ENCODE data around the gene RENBP.

Gene RENBP

GRCh38 chrX:153900831-153901752 is 43.4 kb downstream of the RENBP start:
- TF ChIP-seq CTCF (conservative IDR thresholded peaks at IDR 0.05; ENCODE audit: control insufficient read depth, insufficient read depth, low read depth, low read length) = no peak
- no peak overlapping the region for H3K4me3 ChIP-seq (ENCODE audit: control insufficient read depth, low read depth, low read length)

GRCh38 chrX:153897899-153898298 is 46.5 kb downstream of the RENBP start:
- H3K4me3 ChIP-seq (ENCODE audit: control insufficient read depth, low read depth, low read length) = no peak overlapping the region
- TF ChIP-seq CTCF (conservative IDR thresholded peaks at IDR 0.05; ENCODE audit: control insufficient read depth, insufficient read depth, low read depth, low read length) = no peak
- no peak for DNase-seq (ENCODE audit: low read depth)

More at GRCh38 chrX:153900831-153901752, 43.4 kb downstream of the RENBP start:
- DNase-seq (ENCODE audit: low read depth) = peak; percentile 73

- no peak for TF ChIP-seq CTCF (conservative IDR thresholded peaks at IDR 0.05; ENCODE audit: control insufficient read depth, insufficient read depth, low read depth, low read length)
- H3K4me3 ChIP-seq (ENCODE audit: control insufficient read depth, low read depth, low read length) = no peak overlapping the region
- no peak for DNase-seq (ENCODE audit: low read depth)
Measured at GRCh38 chrX:153889123-153889522, 55.3 kb downstream of the RENBP start.

GRCh38 chrX:153888344-153888743 is 56.1 kb downstream of the RENBP start:
- no peak overlapping the region for H3K4me3 ChIP-seq (ENCODE audit: control insufficient read depth, low read depth, low read length)
- DNase-seq (ENCODE audit: low read depth) = no peak
- no peak for TF ChIP-seq CTCF (conservative IDR thresholded peaks at IDR 0.05; ENCODE audit: control insufficient read depth, insufficient read depth, low read depth, low read length)

GRCh38 chrX:153887385-153887784 is 57.1 kb downstream of the RENBP start:
- no peak for TF ChIP-seq CTCF (conservative IDR thresholded peaks at IDR 0.05; ENCODE audit: control insufficient read depth, insufficient read depth, low read depth, low read length)
- DNase-seq (ENCODE audit: low read depth) = no peak

GRCh38 chrX:153886915-153887314 is 57.5 kb downstream of the RENBP start:
- TF ChIP-seq CTCF (conservative IDR thresholded peaks at IDR 0.05; ENCODE audit: control insufficient read depth, insufficient read depth, low read depth, low read length) = no peak
- no peak overlapping the region for H3K4me3 ChIP-seq (ENCODE audit: control insufficient read depth, low read depth, low read length)
- no peak for DNase-seq (ENCODE audit: low read depth)

More at GRCh38 chrX:153887385-153887784, 57.1 kb downstream of the RENBP start:
- no peak overlapping the region for H3K4me3 ChIP-seq (ENCODE audit: control insufficient read depth, low read depth, low read length)

Data from fibroblast of mammary gland (primary cell).